ENCODE results near the gene CPHXL.

Gene CPHXL

GRCh38 chr16:75701361-75701760 is 24.9 kb downstream of the CPHXL start, which contains the start of gene DUXB:
DUXB (minus strand) TSS chr16:75701461; CDS start chr16:75701418, 43 bp downstream.
- DNase-seq (ENCODE audit: low spot score): no peak

GRCh38 chr16:75697571-75697970 is 28.7 kb downstream of the CPHXL start:
- no peak for DNase-seq (ENCODE audit: low spot score)

GRCh38 chr16:75695708-75696107 is 30.6 kb downstream of the CPHXL start:
- no peak for DNase-seq (ENCODE audit: low spot score)

- DNase-seq (ENCODE audit: low spot score): no peak
Observed at GRCh38 chr16:75687361-75687760, 38.9 kb downstream of the CPHXL start.

GRCh38 chr16:75682308-75682707 is 44.0 kb downstream of the CPHXL start:
- DNase-seq (ENCODE audit: low spot score): no peak

GRCh38 chr16:75679366-75679765 is 46.9 kb downstream of the CPHXL start:
- DNase-seq (ENCODE audit: low spot score): no peak

GRCh38 chr16:75676909-75677308 is 49.4 kb downstream of the CPHXL start, which contains the start of gene CPHXL2:
CPHXL2 (minus strand) TSS chr16:75677009; CDS start chr16:75676999, 10 bp downstream.
- DNase-seq (ENCODE audit: low spot score): no peak

- DNase-seq (ENCODE audit: low spot score): no peak
Observed at GRCh38 chr16:75667503-75667902, 58.8 kb downstream of the CPHXL start.
